IMR-90 (cell line): ENCODE data around the gene FBXL16. TPM values are rescaled to one million over a fixed set of nuclear protein-coding genes. Genes with fewer than 3 reads are reported as not detected.

ENCODE experiments used
- ATAC-seq: fragments of 200-7000 bp; cut with Tn5 transposase; 2 replicates; pipeline ENCODE4 v1.9.1; 2020; ENCODE audit warnings: low read depth, mild to moderate bottlenecking, moderate library complexity
- BruUV-seq: library from RNA; stranded (reverse); fragments of 400-500 nt; replicated peaks from 2 replicates; lab custom pipeline; 2021; lab: Mats Ljungman, UMichigan
- CTCF ChIA-PET: fragments of 300-600 bp; formaldehyde crosslinking; extraction: SDS; loops from one replicate; lab custom pipeline; 2021; ENCODE audit warnings: antibody characterized with exemption; lab: Yijun Ruan, JAX
- POLR2A ChIA-PET: fragments of 300-600 bp; sonication (Branson Sonifier 250); formaldehyde crosslinking; loops from one replicate; lab custom pipeline; 2022; ENCODE audit warnings: antibody characterized with exemption; ENCODE audit not compliant: unreplicated experiment; lab: Charles Lee
- DNase-seq: peaks from one replicate; pipeline ENCODE4 v3.0.0; 2013
- H2AFZ ChIP-seq: replicated peaks from 2 replicates; pipeline ENCODE3; 2013; ENCODE audit warnings: low read length, mild to moderate bottlenecking; ENCODE audit not compliant: poor library complexity
- H2AK5ac ChIP-seq: 2 replicates; pipeline ENCODE4 v1.6.1; 2013; ENCODE audit warnings: low read depth, low read length, inconsistent platforms
- H2AK9ac ChIP-seq: replicated peaks from 2 replicates; pipeline ENCODE3; 2013; ENCODE audit warnings: mild to moderate bottlenecking, low read depth, low read length, moderate library complexity; ENCODE audit not compliant: poor library complexity
- H2BK120ac ChIP-seq: 2 replicates; pipeline ENCODE4 v1.6.1; 2013; ENCODE audit warnings: low read depth, low read length, inconsistent platforms
- H2BK15ac ChIP-seq: 3 replicates; pipeline ENCODE4 v1.6.1; 2013; ENCODE audit warnings: low read depth, low read length, inconsistent platforms
- H2BK20ac ChIP-seq: 2 replicates; pipeline ENCODE4 v1.6.1; 2013; ENCODE audit warnings: low read depth, mild to moderate bottlenecking, inconsistent platforms, low read length, moderate library complexity
- H2BK5ac ChIP-seq: 2 replicates; pipeline ENCODE4 v1.6.1; 2013; ENCODE audit warnings: mild to moderate bottlenecking, low read depth, low read length, inconsistent platforms; ENCODE audit not compliant: poor library complexity, severe bottlenecking
- H3K14ac ChIP-seq: replicated peaks from 2 replicates; pipeline ENCODE4 v1.6.1; 2013; ENCODE audit warnings: low read depth, low read length, inconsistent platforms
- H3K18ac ChIP-seq: 2 replicates; pipeline ENCODE4 v1.6.1; 2013; ENCODE audit warnings: low read depth, low read length, control low read depth
- H3K23ac ChIP-seq: 2 replicates; pipeline ENCODE4 v1.6.1; 2013; ENCODE audit warnings: low read depth, low read length, inconsistent platforms
- H3K27ac ChIP-seq: 2 replicates; pipeline ENCODE4 v1.5.1; 2013; ENCODE audit warnings: mild to moderate bottlenecking, control low read depth, low read length; ENCODE audit not compliant: insufficient read depth
- H3K27me3 ChIP-seq: 2 replicates; pipeline ENCODE4 v1.6.1; 2013; ENCODE audit warnings: low read length; ENCODE audit not compliant: control insufficient read depth, insufficient read depth
- H3K36me3 ChIP-seq: 2 replicates; pipeline ENCODE4 v1.6.1; 2013; ENCODE audit warnings: low read length, mixed read lengths; ENCODE audit not compliant: control insufficient read depth, insufficient read depth
- H3K4ac ChIP-seq: 2 replicates; pipeline ENCODE4 v1.6.1; 2013; ENCODE audit warnings: low read depth, low read length, inconsistent platforms
- H3K4me1 ChIP-seq: 2 replicates; pipeline ENCODE4 v1.6.1; 2013; ENCODE audit warnings: low read length, mixed read lengths; ENCODE audit not compliant: control insufficient read depth, insufficient read depth
- H3K4me2 ChIP-seq: 2 replicates; pipeline ENCODE4 v1.6.1; 2013; ENCODE audit warnings: low read depth, mild to moderate bottlenecking, control low read depth, low read length, moderate library complexity
- H3K4me3 ChIP-seq: 2 replicates; pipeline ENCODE4 v1.5.1; 2013; ENCODE audit warnings: low read depth, mild to moderate bottlenecking, control low read depth, low read length, moderate library complexity; ENCODE audit not compliant: insufficient read depth
- H3K56ac ChIP-seq: 2 replicates; pipeline ENCODE4 v1.6.1; 2013; ENCODE audit warnings: low read length, inconsistent platforms; ENCODE audit not compliant: insufficient read depth; ENCODE audit errors: extremely low read depth
- H3K79me1 ChIP-seq, 2 experiments: 2 replicates each; pipeline ENCODE4 v1.6.1; 2013; ENCODE audit warnings: low read length in 2 of 2, inconsistent platforms in 1 of 2, low read depth in 1 of 2
- H3K9ac ChIP-seq: 2 replicates; pipeline ENCODE4 v1.6.1; 2013; ENCODE audit warnings: low read depth, low read length, control low read depth
- H3K9me1 ChIP-seq: 2 replicates; pipeline ENCODE4 v1.6.1; 2013; ENCODE audit warnings: low read length, inconsistent platforms; ENCODE audit not compliant: insufficient read depth
- H3K9me3 ChIP-seq: 2 replicates; pipeline ENCODE4 v1.6.1; 2013; ENCODE audit warnings: low read length; ENCODE audit not compliant: control insufficient read depth, insufficient read depth
- H4K20me1 ChIP-seq: 2 replicates; pipeline ENCODE4 v1.6.1; 2013; ENCODE audit warnings: low read length, inconsistent platforms; ENCODE audit not compliant: insufficient read depth
- H4K5ac ChIP-seq: 2 replicates; pipeline ENCODE4 v1.6.1; 2013; ENCODE audit warnings: mild to moderate bottlenecking, low read depth, low read length, control low read depth
- H4K8ac ChIP-seq, 2 experiments: 2 replicates each; pipeline ENCODE4 v1.6.1; 2013; ENCODE audit warnings: low read depth in 2 of 2, low read length in 2 of 2, control low read depth in 1 of 2, inconsistent platforms in 1 of 2
- H4K91ac ChIP-seq: 2 replicates; pipeline ENCODE4 v1.6.1; 2013; ENCODE audit warnings: low read depth, low read length, inconsistent platforms; ENCODE audit not compliant: insufficient read depth
- BHLHE40 ChIP-seq: fragments of 150-350 bp; IDR thresholded peaks from 2 replicates; pipeline ENCODE4 v1.6.1; 2016; ENCODE audit warnings: mild to moderate bottlenecking, low read depth, low read length
- CEBPB ChIP-seq: IDR thresholded peaks from 2 replicates; pipeline ENCODE4 v1.6.1; 2012; ENCODE audit warnings: low read depth, low read length, improper control_type of control experiment
- CHD1 ChIP-seq: IDR thresholded peaks from 2 replicates; pipeline ENCODE4 v1.6.1; 2012; ENCODE audit warnings: low read depth, low read length, improper control_type of control experiment
- CTCF ChIP-seq: conservative IDR thresholded peaks from 2 replicates; pipeline ENCODE4 v1.5.1; 2012; ENCODE audit warnings: mild to moderate bottlenecking, low read depth, low read length, improper control_type of control experiment
- FOS ChIP-seq: fragments of 150-350 bp; IDR thresholded peaks from 2 replicates; pipeline ENCODE4 v1.6.1; 2016; ENCODE audit warnings: low read depth, low read length
- MAFK ChIP-seq: IDR thresholded peaks from 2 replicates; pipeline ENCODE4 v1.6.1; 2012; ENCODE audit warnings: low read depth, low read length, improper control_type of control experiment
- MAZ ChIP-seq: IDR thresholded peaks from 2 replicates; pipeline ENCODE4 v1.6.1; 2012; ENCODE audit warnings: low read depth, mild to moderate bottlenecking, low read length, improper control_type of control experiment, moderate library complexity, borderline replicate concordance
- MXI1 ChIP-seq: IDR thresholded peaks from 2 replicates; pipeline ENCODE4 v1.6.1; 2012; ENCODE audit warnings: low read depth, mild to moderate bottlenecking, low read length, moderate library complexity, borderline replicate concordance
- NFE2L2 ChIP-seq: fragments of 150-350 bp; IDR thresholded peaks from 2 replicates; pipeline ENCODE4 v1.6.1; 2016; ENCODE audit warnings: low read depth, mild to moderate bottlenecking, low read length
- POLR2A ChIP-seq: IDR thresholded peaks from 2 replicates; pipeline ENCODE4 v1.6.1; 2012; ENCODE audit warnings: mild to moderate bottlenecking, low read depth, low read length
- RAD21 ChIP-seq: IDR thresholded peaks from 2 replicates; pipeline ENCODE4 v1.6.1; 2012; ENCODE audit warnings: low read length, improper control_type of control experiment
- RCOR1 ChIP-seq: IDR thresholded peaks from 2 replicates; pipeline ENCODE4 v1.6.1; 2012; ENCODE audit warnings: mild to moderate bottlenecking, low read length, improper control_type of control experiment; ENCODE audit not compliant: insufficient replicate concordance
- RFX5 ChIP-seq: IDR thresholded peaks from 2 replicates; pipeline ENCODE4 v1.8.0; 2012; ENCODE audit warnings: low read depth, mild to moderate bottlenecking, low read length, moderate library complexity
- SMC3 ChIP-seq: fragments of 150-350 bp; IDR thresholded peaks from 2 replicates; pipeline ENCODE4 v1.6.1; 2016; ENCODE audit warnings: low read depth, mild to moderate bottlenecking, antibody characterized with exemption, low read length, moderate library complexity
- WGBS, 2 experiments: methylation state at CpG; one replicate each; pipeline versions ENCODE4 v1.1.5 to v1.1.7; 2013; ENCODE audit warnings: missing lambda C conversion rate in 2 of 2; ENCODE audit not compliant: insufficient read length in 1 of 2; ENCODE audit errors: extremely low coverage in 2 of 2; 5-methylcytosine and 5-hydroxymethylcytosine counted together
- dilution Hi-C: fragments of 300-500 bp; cut with HindIII; formaldehyde crosslinking; loops from one replicate; pipeline ENCODE4 v1.14.3; 2018; ENCODE audit warnings: low sequenced_read_pairs; ENCODE audit not compliant: unreplicated experiment
- in situ Hi-C: fragments of 300-500 bp; cut with MboI; formaldehyde crosslinking; loops from 3 replicates; pipeline ENCODE4 v1.14.3; 2019; ENCODE audit warnings: low sequenced_read_pairs, inconsistent platforms, mixed read lengths
- intact Hi-C: fragments of 100-400 bp; cut with micrococcal nuclease; formaldehyde crosslinking; loops from 2 replicates; pipeline ENCODE4 v1.10.0; 2022
- polyA plus RNA-seq, 3 experiments: library from polyadenylated mRNA; depleted of rRNA; stranded (reverse); fragments of >200 nt; gene quantifications; 2 replicates each; pipeline ENCODE4 v1.2.3, GENCODE V29; 2012; ENCODE audit warnings: low replicate concordance in 1 of 3
- total RNA-seq: library from RNA; depleted of rRNA; stranded (reverse); fragments of >200 nt; gene quantifications from 2 replicates; pipeline ENCODE4 v1.2.3, GENCODE V29; 2012
- TF ChIP-seq, protein P1 (sequence below): fragments of 150-350 bp; IDR thresholded peaks from 2 replicates; pipeline ENCODE4 v1.6.1; 2017; ENCODE audit warnings: mild to moderate bottlenecking, antibody characterized with exemption, low read length, low read depth

FBXL16 gene
- total and polyA plus RNA-seq, 2 of the 4 experiments (the other 2 are of a cell fraction), result 0.18 to 2.2 TPM

- in situ Hi-C loops, result loop anchor here (25.0 kb wide), 1 partner anchor 359 kb away; the partner anchor contains the start of gene SSTR5
- Histone ChIP-seq H3K14ac (no peak overlapping the region), H3K79me1 (no peaks in the 10 kb centered on the region), H4K20me1 (peaks cover 12% of the 10 kb centered on the region), H2AK9ac (no peak overlapping the region), H2BK15ac (no peak overlapping the region), H3K18ac (no peak overlapping the region), H2BK120ac (no peak overlapping the region), H3K4me2 (no peak overlapping the region), H3K9ac (no peak overlapping the region), H3K23ac (no peak overlapping the region), H3K56ac (no peak overlapping the region), H3K4ac (no peak overlapping the region), H3K27me3 (peaks cover 79% of the 10 kb centered on the region), H3K36me3 (no peaks in the 10 kb centered on the region), H3K4me1 (no peaks in the 10 kb centered on the region), H3K4me3 (no peak overlapping the region), H2BK5ac (no peak overlapping the region), H4K5ac (no peak overlapping the region), H3K9me1 (no peaks in the 10 kb centered on the region), H2AFZ (no peak overlapping the region), H4K8ac (no peak overlapping the region), H2BK20ac (no peak overlapping the region), H3K9me3 (no peaks in the 10 kb centered on the region), H4K91ac (no peak overlapping the region), H3K27ac (no peak overlapping the region), H2AK5ac (no peak overlapping the region)
- dilution Hi-C loops, result no loop called here
- 81% methylated on average over 9 of the region's 12 CpGs; no CpG with 5 or more reads in 1 of the 2 experiments for WGBS, 2 experiments
- DNase-seq (no peak), ATAC-seq (no peak)
- TF ChIP-seq MXI1 (no peak), FOS (no peak), CEBPB (no peak), NFE2L2 (no peak), BHLHE40 (no peak), SMC3 (no peak), RFX5 (no peak), CTCF (no peak), RAD21 (no peak), CHD1 (no peak), MAFK (no peak), MAZ (no peak), RCOR1 (no peak), POLR2A (no peak)
- TF ChIP-seq, protein P1, sequence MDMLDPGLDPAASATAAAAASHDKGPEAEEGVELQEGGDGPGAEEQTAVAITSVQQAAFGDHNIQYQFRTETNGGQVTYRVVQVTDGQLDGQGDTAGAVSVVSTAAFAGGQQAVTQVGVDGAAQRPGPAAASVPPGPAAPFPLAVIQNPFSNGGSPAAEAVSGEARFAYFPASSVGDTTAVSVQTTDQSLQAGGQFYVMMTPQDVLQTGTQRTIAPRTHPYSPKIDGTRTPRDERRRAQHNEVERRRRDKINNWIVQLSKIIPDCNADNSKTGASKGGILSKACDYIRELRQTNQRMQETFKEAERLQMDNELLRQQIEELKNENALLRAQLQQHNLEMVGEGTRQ, result no peak
- POLR2A ChIA-PET, result no interaction called here
- CTCF ChIA-PET, result no interaction called here
- intact Hi-C loops, result no loop called here
- no TSS peak for BruUV-seq
Observed at GRCh38 chr16:703406-703805, 2.2 kb downstream of the FBXL16 start.
